Muscle of leg (tissue), 11 donors: ENCODE measurements around the gene MRPS33. TPM values are rescaled to one million over a fixed set of nuclear protein-coding genes. Genes with fewer than 3 reads are reported as not detected.
"Not testable (repeated sequence)": the region's sequence is repeated elsewhere in the genome, so short reads cannot be mapped to it uniquely, and the experiment has no call there.

Experiments used
- DNase-seq: peaks from one replicate; pipeline ENCODE4 v3.0.0; 2013
- H3K27ac ChIP-seq: one replicate; pipeline ENCODE4 v1.5.1; 2013; ENCODE audit warnings: mild to moderate bottlenecking, low read length, control low read depth
- H3K27me3 ChIP-seq: one replicate; pipeline ENCODE4 v1.6.1; 2013; ENCODE audit warnings: low read length; ENCODE audit not compliant: control insufficient read depth, insufficient read depth
- H3K36me3 ChIP-seq: one replicate; pipeline ENCODE4 v1.6.1; 2013; ENCODE audit warnings: low read length; ENCODE audit not compliant: control insufficient read depth, insufficient read depth
- H3K4me1 ChIP-seq: one replicate; pipeline ENCODE4 v1.6.1; 2013; ENCODE audit warnings: low read length; ENCODE audit not compliant: control insufficient read depth, insufficient read depth
- H3K4me3 ChIP-seq: one replicate; pipeline ENCODE4 v1.5.1; 2013; ENCODE audit warnings: low read length, control low read depth
- H3K9me3 ChIP-seq: replicated peaks from 2 replicates; pipeline ENCODE4 v1.6.1; 2013; ENCODE audit warnings: low read depth, low read length; ENCODE audit not compliant: control insufficient read depth
- WGBS: methylation state at CpG from one replicate; pipeline ENCODE4 v1.1.5; 2013; ENCODE audit warnings: missing lambda C conversion rate; ENCODE audit not compliant: insufficient coverage; 5-methylcytosine and 5-hydroxymethylcytosine counted together
- polyA plus RNA-seq, 8 donors: library from polyadenylated mRNA; unstranded; fragments of 120-200 nt; gene quantifications; one replicate each; pipeline versions ENCODE4 v1.2.1 to v1.2.3, GENCODE V29; 2013; ENCODE audit warnings: inconsistent platforms in 1 of 8, low replicate concordance in 1 of 8; ENCODE audit not compliant: insufficient read length in 8 of 8, insufficient read depth in 1 of 8
- total RNA-seq: library from RNA; stranded (reverse); fragments of 120-200 nt; gene quantifications from one replicate; pipeline ENCODE4 v1.2.4, GENCODE V29; 2013

Gene MRPS33
- total and polyA plus RNA-seq, 9 donors: 73.5 to 84.4 (median 79.5) TPM

GRCh38 chr7:140961117-140961516, 53.6 kb downstream of the MRPS33 start:
- Histone ChIP-seq H3K9me3 (peaks cover 2% of the 10 kb centered on the region), H3K36me3 (no peaks in the 10 kb centered on the region), H3K4me3 (no peak overlapping the region), H3K27me3 (no peaks in the 10 kb centered on the region), H3K4me1 (no peaks in the 10 kb centered on the region), H3K27ac (no peak overlapping the region)
- no peak for DNase-seq
- 100% methylated on average over 3 of the region's 4 CpGs for WGBS

- H3K27ac ChIP-seq, H3K4me3 ChIP-seq, DNase-seq, H3K4me1 ChIP-seq, H3K27me3 ChIP-seq, H3K36me3 ChIP-seq, H3K9me3 ChIP-seq: not testable (repeated sequence)
- WGBS: 94% methylated on average over 18 of the region's 25 CpGs
Measured at GRCh38 chr7:140956997-140957396, 57.8 kb downstream of the MRPS33 start.

Other genes with a start within 250 kb of the MRPS33 start
- gene BRAF, start 90.0 kb downstream of the MRPS33 start, total RNA-seq: 19.7 TPM
- gene BRAF, start 90.0 kb downstream of the MRPS33 start, polyA plus RNA-seq: 10 to 100 TPM in 1 of 8 donors, 1 to 10 TPM in 7; 9.2 to 12.5 (median 9.5) TPM
- gene TMEM178B, start 59.1 kb upstream of the MRPS33 start, total RNA-seq: 0.62 TPM
- 1 to 10 TPM in 1 of 8 donors, under 1 TPM in 7; 0.40 to 1.1 (median 0.56) TPM for gene TMEM178B, start 59.1 kb upstream of the MRPS33 start, polyA plus RNA-seq